ENCODE data around the gene TPRX2.

DNA sequence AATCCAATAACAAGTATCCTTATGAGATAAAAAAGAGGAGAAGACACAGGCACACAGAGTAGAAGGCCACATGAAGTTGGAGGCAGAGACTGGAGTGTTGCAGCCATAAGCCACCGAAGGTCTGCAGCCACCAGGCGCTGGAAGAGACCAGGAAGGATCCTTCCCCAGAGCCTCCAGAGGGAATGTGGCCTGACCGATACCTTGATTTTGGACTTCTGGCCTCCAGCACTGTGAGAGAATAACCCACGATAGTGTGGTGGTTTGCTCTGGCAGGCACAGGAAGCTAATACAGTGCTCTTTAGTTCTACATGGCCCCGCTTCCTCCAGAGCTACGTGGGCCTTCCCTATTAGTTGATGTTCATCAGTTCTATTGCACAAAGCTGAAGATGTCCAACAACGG is 42.3 kb downstream of the TPRX2 start:
- TF ChIP-seq POLR2A (IDR thresholded peaks at IDR 0.05) (no peak), CTCF (IDR thresholded peaks at IDR 0.05) (no peak), EP300 (IDR thresholded peaks at IDR 0.05) (no peak)
